ENCODE measurements around the gene MSX1. TPM values are rescaled to one million over a fixed set of nuclear protein-coding genes. Genes with fewer than 3 reads are reported as not detected.

MSX1 gene
- total and polyA plus RNA-seq, 2 of the 8 experiments (the other 6 are each of a cell fraction or from before 2014, with no cell fraction given) = 0.47 TPM; not detected in 1

DNA sequence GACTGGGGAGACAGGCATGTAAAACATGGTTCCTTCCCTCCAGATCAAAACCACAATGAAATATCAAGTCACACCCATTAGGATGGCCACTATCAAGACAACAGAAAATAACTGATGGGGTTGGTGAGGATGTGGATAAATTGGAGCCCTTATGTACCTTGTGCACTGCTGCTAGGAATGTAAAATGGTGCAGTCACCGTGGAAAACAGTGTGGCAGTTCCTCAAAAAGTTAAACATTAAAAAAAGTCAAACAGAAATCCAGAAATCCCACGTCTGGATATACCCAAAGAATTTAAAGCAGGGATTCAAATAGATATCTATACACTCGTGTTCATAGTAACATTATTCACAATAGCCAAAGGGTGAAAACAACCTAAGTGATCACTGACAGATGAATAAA lies 35.2 kb upstream of the MSX1 start (continued):
- TF ChIP-seq NRF1 (IDR thresholded peaks at IDR 0.05; ENCODE audit: low read depth, low read length) = no peak
- TF ChIP-seq CBX8 (IDR thresholded peaks at IDR 0.05; ENCODE audit: borderline replicate concordance, low read depth, low read length) = no peak
- TF ChIP-seq, protein P1, sequence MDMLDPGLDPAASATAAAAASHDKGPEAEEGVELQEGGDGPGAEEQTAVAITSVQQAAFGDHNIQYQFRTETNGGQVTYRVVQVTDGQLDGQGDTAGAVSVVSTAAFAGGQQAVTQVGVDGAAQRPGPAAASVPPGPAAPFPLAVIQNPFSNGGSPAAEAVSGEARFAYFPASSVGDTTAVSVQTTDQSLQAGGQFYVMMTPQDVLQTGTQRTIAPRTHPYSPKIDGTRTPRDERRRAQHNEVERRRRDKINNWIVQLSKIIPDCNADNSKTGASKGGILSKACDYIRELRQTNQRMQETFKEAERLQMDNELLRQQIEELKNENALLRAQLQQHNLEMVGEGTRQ (IDR thresholded peaks at IDR 0.05; ENCODE audit: low read length) = no peak
- no peak for TF ChIP-seq MAFK (IDR thresholded peaks at IDR 0.05; ENCODE audit: low read depth, low read length)
- TF ChIP-seq RBBP5 (IDR thresholded peaks at IDR 0.05; ENCODE audit: borderline replicate concordance, low read depth, low read length) = no peak
